Mucosa of descending colon (tissue), 3 donors: ENCODE data around the gene DNM3. TPM values are rescaled to one million over a fixed set of nuclear protein-coding genes. Genes with fewer than 3 reads are reported as not detected.
A peak's percentile ranks its signal among the peaks of the same experiment; 100 is the strongest.

Experiments
- ATAC-seq: fragments of 200-7000 bp; cut with Tn5 transposase; one replicate; pipeline ENCODE4 v1.9.1; 2020; ENCODE audit warnings: mild to moderate bottlenecking, moderate library complexity
- DNase-seq, 3 donors: peaks; one replicate each; pipeline ENCODE4 v3.0.0-alpha.2; 2020
- H3K36me3 ChIP-seq: fragments of 200-600 bp; one replicate; pipeline ENCODE4 v1.8.0; 2021; ENCODE audit warnings: low read depth, mild to moderate bottlenecking
- H3K4me1 ChIP-seq: fragments of 200-600 bp; one replicate; pipeline ENCODE4 v1.8.0; 2021; ENCODE audit warnings: low read depth, mild to moderate bottlenecking
- H3K4me3 ChIP-seq: fragments of 200-600 bp; one replicate; pipeline ENCODE4 v1.8.0; 2021; ENCODE audit warnings: mild to moderate bottlenecking
- H3K9me3 ChIP-seq: fragments of 200-600 bp; one replicate; pipeline ENCODE4 v1.8.0; 2021; ENCODE audit warnings: mild to moderate bottlenecking
- CTCF ChIP-seq: fragments of 200-600 bp; IDR thresholded peaks from one replicate; pipeline ENCODE4 v1.8.0; 2022; ENCODE audit warnings: antibody characterized with exemption, mild to moderate bottlenecking
- intact Hi-C, 2 donors: fragments of 100-400 bp; cut with DNase I in 1 of 2; cut with micrococcal nuclease in 1 of 2; formaldehyde crosslinking; loops; one replicate each; pipeline versions ENCODE4 v1.11.0 to v1.11.1; 2022; cut with DNase I, micrococcal nuclease
- total RNA-seq, 3 donors: library from RNA; stranded (reverse); fragmentation: NEBNext Ultra II Directional in 2 of 3; extraction: Animal tissue kit (Norgen Biotek cat#: 25700) in 2 of 3; gene quantifications; one replicate each; pipeline versions ENCODE4 v1.2.1 to v1.2.4, GENCODE V29; 2021 to 2023
- donor health status: DM: no; HTN: no; CAD: no; lungs with moderate emphysema.
- donor health status: DM: no; HTN: no; CAD: no.
- donor health status: DM: no; HTN: yes; CAD: no.

Gene DNM3
- total RNA-seq, 3 donors from 2014 or later = 1.4 to 6.4 (median 2.1) TPM

- Histone ChIP-seq H3K36me3 (no peaks in the 10 kb centered on the region), H3K9me3 (no peaks in the 10 kb centered on the region), H3K4me3 (no peak overlapping the region), H3K4me1 (peaks cover 6% of the 10 kb centered on the region)
- intact Hi-C loops = no loop called here
- DNase-seq (no peak), ATAC-seq (no peak)
- TF ChIP-seq CTCF = no peak
Measured at GRCh38 chr1:171910786-171911185, 69.5 kb downstream of the DNM3 start.

GRCh38 chr1:171911506-171911905, 70.2 kb downstream of the DNM3 start:
- Histone ChIP-seq H3K9me3 (no peaks in the 10 kb centered on the region), H3K36me3 (no peaks in the 10 kb centered on the region), H3K4me1 (peaks cover 6% of the 10 kb centered on the region), H3K4me3 (no peak overlapping the region)
- DNase-seq = no peak
- no peak for ATAC-seq
- intact Hi-C loops = no loop called here
- no peak for TF ChIP-seq CTCF

GRCh38 chr1:171912509-171913175, 71.3 kb downstream of the DNM3 start:
- Histone ChIP-seq H3K4me3 (no peak overlapping the region), H3K4me1 (peaks cover 6% of the 10 kb centered on the region), H3K36me3 (no peaks in the 10 kb centered on the region), H3K9me3 (no peaks in the 10 kb centered on the region)
- intact Hi-C loops = no loop called here
- TF ChIP-seq CTCF = no peak
- DNase-seq = no peak
- peak; percentile 66 for ATAC-seq

- no peak overlapping the region for H3K4me3 ChIP-seq
- no peaks in the 10 kb centered on the region for H3K9me3 ChIP-seq
- peaks cover 6% of the 10 kb centered on the region for H3K4me1 ChIP-seq
- no peak for TF ChIP-seq CTCF
- ATAC-seq = peak; percentile 94
- intact Hi-C loops = no loop called here
- peak in 1 of 3 donors; percentile 81 for DNase-seq
- H3K36me3 ChIP-seq = no peaks in the 10 kb centered on the region
Measured at GRCh38 chr1:171913385-171913784, 72.1 kb downstream of the DNM3 start.

GRCh38 chr1:171916315-171916771, 75.0 kb downstream of the DNM3 start:
- H3K9me3 ChIP-seq = no peaks in the 10 kb centered on the region
- H3K4me3 ChIP-seq = no peak overlapping the region
- no peaks in the 10 kb centered on the region for H3K36me3 ChIP-seq
- DNase-seq = no peak
- peaks cover 12% of the 10 kb centered on the region for H3K4me1 ChIP-seq
- TF ChIP-seq CTCF = no peak
- peak; percentile 31 for ATAC-seq
- intact Hi-C loops = no loop called here
